Activated CD8-positive, alpha-beta memory T cell treated with anti-CD3 and anti-CD28 coated beads for 48 hours (primary cell): ENCODE measurements around the gene C2orf76.
"Not testable (repeated sequence)": the region's sequence is repeated elsewhere in the genome, so short reads cannot be mapped to it uniquely, and the experiment has no call there.

Experiments used
- DNase-seq, 3 experiments: peaks; one replicate each; pipeline ENCODE4 v3.0.0-alpha.2; 2020; ENCODE audit warnings: low read depth in 2 of 3, low spot score in 2 of 3

The C2orf76 gene

DNA sequence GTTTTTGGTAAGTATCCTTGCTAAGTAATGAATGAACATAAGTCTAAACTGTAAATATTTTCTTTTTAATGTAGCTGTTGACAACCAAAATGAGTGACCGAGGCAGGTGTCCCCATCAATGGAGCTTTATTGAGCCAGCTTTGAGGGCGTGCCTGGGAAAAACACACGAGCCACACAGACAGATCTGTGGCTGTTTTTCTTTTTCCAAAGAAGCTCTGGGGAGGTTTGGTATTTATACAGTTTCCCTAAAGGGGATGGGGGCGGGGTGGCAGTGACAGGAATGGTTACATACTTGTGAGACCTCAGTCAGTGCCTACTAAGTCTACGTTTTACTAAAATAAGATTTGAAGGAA lies 11.3 kb upstream of the C2orf76 start:
- no peak for DNase-seq

DNA sequence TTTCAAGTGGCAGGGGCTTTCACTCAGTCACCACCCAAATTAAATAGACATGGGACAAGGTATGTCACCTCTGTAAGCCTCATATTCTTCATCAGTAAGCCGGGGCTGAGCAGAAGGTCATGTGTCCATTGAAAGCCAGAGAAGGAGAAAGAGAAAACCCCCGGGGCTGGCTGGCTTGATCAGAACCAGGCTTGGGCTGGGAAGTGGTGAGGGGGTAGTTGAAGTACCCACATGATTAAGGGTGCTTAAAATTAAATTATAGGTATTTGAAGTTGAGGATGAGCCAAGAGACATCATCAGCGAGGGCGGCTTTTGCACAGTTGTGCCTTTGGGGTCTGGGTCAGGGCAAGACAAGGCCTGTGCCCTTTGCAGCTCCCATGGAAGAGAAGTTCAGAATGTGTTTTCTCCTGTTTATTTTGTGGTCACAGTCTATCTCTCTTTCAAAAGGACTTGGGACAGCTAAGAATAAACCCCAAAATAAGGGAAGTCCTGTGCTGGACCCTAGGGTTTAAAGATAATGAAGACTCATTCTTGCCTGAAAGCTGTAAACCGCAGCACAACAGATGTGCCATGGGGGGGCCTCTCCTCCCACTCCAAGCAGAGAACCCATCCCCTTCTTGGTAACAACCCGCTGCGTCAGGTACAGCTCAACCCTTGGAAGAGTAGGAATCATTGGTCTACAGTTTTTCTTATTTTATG lies 10.8 kb upstream of the C2orf76 start:
- DNase-seq: no peak

DNA sequence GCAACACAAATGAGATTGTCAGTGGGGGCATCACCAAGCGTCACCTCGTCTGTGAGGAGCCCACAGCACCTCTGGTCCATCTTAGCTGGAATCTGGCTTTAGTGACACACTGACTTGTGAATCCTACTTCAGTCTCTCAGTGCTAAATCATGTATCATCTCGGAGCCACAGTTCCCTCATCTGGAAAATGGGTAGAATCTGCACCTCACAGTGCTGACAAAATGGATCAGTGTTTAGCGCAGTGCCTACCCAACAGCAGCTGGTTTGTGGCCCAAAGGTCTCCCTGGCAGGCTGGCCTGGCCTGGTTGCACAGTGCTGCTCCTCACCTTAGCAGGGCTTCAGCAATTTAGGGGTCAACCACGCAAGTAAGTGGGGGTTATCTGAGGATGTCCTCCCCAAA lies 10.2 kb upstream of the C2orf76 start:
- no peak for DNase-seq

DNA sequence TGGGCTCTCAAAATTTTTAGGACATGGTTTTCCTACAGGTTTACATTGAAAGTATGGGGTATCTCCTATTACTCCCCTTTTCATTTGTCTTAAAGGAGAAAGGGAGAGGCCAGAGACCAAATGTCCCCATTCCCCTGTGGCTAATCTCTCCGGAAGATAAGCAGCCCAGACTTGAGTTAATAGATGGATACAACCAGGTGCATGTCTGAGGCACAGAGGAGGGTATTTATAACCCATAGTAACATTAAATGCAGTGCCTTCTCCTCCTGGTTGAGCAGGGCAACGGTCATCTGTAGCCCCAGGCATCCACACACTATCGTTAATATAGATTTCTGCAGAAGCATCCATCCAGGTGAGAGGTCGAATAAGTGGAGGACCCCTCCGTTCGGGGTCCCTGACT lies 9.8 kb upstream of the C2orf76 start:
- DNase-seq: not testable (repeated sequence)

DNA sequence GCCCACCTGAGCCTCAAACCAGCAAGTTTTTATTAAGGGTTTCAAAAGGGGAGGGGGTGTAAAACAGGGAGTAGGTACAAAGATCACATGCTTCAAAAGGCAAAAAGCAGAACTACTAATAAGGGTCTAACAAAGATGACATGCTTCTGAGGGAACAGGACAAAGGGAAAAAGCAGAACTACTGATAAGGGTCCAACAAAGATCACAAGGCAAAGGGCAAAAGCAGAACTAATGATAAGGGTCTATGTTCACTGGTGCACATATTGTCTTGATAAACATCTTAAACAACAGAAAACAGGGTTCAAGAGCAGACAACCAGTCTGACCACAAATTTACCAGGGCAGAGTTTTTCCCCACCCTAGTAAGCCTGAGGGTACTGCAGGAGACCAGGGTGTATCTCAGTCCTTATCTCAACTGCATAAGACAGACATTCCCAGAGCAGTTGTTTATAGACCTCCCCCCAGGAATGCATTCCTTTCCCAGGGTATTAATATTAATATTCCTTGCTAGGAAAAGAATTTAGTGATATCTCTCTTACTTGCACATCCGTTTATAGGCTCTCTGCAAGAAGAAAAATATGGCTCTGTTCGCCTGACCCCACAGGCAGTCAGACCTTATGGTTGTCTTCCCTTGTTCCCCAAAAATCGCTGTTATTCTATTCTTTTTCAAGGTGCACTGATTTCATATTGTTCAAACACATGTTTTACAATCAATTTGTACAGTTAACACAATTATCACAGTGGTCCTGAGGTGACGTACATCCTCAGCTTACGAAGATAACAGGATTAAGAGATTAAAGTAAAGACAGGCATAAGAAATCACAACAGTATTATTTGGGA lies 7.5 kb upstream of the C2orf76 start:
- not testable (repeated sequence) for DNase-seq

DNA sequence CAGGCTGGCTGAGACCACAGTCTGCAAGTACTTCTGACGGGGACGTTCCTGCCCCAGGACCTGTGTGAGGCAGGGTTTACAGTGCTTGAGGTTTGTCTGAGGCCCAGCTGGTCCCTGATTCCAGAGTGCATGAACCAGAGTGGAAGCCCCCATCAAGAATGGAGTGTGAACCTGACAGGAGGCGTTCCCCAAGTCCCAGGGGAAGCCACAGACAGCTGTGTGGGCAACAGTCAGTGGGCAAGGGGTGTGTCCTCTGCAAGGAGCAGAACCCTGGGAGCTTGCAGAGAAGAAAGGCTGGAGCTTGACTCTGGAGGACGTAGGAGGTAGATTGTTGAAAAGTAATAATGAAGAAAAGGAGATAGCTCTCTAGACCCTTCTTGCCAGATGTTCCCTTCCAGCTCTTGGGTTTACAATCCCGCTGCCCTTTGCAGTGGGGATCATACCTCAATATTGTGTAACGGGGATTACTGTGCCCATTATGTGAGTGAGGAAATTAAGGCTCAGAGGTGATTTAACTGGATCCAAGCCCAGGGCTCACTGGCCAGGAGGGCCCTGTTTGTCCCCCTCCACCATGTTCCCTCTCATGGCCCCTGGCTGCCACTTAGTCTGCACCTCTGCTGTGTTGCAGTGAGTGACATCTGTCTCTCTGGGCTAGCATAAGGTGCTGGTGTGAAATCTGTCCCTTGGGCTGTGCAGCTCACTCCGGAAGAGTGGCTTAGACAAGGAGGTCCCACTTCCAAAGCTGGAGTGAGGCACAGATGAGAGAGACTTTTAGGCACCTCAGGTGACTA lies 6.3 kb upstream of the C2orf76 start:
- DNase-seq: no peak

DNA sequence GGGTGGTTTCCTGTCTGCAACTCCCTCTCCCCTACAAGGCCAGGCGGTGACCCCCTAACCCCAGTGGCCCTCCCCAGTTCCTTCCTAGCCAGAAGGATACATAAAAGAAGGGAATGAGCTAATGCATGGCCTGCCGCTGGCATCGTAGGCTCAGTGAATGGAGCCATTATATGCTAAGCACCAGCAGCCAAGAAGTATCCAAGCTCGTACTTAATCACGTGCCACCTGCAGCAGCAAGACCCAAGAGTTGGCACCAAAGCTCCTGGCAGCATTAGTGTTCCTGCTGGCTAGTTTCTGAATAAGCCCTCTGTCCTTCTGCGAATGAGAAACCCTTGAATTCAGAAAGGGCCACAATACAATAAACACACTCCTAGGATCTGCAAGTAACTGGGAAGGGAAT lies 4.5 kb upstream of the C2orf76 start:
- no peak for DNase-seq

DNA sequence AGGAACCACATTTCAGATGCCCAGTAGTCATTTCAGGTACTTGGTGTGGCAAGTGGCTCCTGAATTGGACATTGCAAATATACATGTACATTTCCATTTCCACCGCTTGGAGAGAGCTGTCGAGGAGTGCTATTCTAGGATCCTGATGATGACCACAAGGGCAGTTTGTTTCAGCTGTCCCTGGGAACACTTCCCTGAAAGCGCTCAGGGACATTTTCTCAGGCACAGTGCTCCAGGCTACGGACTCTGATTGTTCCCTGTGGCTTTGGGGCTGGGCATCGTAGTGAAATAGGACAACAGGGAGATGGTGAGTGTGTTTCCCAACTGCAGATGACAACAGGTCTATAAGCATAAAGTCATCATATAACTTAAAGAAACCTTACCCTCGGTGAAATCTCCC lies 3.2 kb upstream of the C2orf76 start:
- no peak for DNase-seq

DNA sequence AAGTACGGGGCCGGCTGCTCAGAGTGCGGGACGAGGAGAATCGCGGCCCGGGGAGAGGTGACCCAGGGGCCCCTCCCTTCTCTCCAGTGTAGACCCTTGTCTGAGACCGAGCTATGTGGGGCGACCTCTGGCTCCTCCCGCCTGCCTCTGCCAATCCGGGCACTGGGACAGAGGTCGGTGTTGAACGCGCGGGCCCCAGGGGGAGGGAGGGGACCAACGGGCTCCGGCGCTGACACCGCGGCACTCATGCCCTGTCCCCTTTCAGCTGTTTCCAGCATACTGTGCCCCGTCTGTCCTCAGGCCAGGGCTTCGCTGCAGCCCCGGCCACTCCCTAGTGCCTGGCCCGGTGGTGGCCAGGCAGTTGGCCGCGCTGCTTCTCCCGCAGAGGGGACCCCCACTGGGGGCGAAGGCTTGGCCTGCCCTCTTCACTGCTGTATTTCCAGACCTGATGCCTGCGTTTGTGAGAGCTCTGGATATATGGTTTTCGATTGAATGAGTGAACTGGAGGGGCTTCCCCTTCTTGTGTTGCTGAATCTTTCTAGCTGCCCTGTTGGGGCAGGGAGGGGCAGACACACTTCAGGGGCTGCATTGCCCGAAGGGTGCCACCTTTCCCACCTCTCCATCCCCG lies 952 bp upstream of the C2orf76 start:
- peak; percentile 20 to 32 (median 26) for DNase-seq

DNA sequence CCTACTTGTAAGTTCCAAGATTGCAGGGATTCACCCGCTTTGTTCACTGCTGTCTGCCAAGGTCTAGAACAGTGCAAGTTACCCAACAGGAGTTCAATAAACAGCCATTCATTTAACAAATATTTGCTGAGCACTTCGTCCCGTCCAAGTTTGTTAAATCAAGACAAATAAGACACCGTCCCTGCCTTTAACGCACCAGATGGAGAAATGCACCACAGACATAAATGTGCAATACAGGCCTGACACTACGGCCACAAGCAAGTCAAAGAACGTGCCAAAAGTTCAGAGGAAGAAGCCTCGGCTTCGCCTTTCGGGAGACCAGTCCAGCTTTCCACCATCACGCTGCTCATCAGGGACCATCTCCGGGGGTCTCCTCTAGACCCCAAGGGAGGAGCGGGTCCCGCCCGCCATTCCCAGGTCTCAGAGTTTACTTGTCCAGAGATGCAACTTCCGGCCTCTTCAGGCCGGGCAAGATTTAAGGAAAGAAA lies 429 bp downstream of the C2orf76 start:
- no peak for DNase-seq

DNA sequence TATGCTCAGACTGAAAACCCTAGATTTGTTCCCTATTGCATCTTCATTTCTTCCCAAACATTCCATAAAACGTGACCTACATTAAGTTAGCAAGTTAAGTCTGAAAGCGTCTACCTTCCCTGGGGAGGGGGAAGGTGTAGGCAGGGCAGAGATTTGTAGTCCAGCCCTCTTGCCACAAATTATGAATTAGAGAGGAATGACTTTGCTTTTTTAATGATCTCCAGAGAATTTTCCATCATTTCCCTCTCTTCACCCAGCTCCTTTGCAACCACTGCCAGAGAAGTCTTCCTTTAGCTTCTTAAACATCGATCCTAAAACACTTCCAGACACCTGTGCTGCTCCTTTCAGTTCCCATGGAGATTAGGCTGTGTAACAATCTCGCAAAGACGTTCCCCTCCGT lies 1.2 kb downstream of the C2orf76 start:
- DNase-seq: no peak

DNA sequence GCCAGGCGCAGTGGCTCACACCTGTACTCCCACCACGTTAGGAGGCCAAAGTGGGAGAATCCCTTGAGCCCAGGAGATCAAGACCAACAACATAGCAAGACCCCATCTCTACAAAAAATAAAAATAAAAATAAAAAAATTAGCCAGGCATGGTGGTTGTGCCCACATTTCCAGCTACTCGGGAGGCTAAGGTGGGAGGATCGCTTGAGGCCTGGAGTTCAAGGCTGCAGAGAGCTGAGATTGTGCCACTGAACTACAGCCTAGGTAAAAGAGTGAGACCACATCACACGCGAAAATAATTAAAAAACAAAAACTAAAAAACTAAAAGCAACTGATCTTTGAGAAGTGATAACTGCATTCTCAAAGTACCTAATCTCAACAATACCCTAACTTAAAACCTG lies 1.8 kb downstream of the C2orf76 start:
- DNase-seq: no peak

DNA sequence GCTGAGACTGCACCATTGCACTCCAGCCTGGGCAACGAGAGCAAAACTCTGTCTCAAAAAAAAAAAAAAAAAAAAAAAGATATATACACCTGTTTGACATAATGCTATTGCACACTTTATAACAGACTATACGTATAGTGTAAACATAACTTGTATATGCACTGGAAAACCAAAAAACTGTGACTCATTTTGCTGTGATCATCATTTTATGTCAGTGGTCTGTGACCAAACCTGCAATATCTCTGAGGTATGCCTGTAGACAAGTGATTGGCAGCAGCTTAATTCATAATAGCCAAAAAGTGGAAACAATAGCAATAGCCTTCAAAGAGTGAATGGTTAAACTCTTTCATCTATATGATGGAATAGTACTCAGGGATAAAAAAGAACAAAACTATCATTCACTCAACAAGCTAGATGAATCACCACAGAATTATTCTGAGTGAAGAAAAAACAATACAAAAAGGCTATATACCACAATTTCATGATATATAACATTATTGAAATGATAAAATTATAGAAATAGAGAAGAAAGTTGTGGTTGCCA lies 6.1 kb downstream of the C2orf76 start:
- DNase-seq: no peak

DNA sequence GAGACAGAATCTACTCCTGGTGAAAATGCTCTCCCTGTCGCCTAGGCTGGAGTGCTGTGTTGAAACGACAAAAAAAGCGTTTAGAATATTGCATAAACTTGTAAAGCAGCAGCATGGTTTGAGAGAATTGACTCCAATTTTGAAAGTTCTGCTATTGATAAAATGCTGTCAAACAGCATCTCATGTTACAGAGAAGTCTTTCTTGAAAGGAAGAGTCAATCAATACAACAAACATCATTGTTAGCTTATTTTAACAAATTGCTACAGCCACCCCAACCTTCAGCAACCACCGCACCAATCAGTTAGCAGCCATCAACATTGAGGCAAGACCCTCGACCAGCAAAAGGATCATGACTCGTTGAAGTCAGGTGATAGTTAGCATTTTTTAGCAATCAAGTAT lies 6.9 kb downstream of the C2orf76 start:
- DNase-seq: no peak

DNA sequence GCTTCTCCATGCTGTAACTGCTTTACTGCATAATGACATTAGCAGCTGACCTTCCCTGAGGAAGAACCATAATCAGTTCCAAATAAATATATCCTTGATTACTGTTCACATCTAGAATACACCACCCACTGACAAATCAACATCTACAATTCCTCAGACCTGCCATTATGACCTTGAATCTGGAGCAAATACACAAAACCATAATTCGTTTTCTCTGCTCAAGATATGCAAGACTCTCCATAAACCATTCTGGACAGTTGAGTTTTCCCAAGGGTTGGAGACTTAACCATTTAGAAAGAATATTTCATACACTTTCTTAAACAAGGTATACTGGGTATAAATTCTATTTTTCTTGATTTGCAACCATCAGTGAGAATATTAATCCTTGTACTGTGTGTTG lies 11.8 kb downstream of the C2orf76 start:
- no peak for DNase-seq

DNA sequence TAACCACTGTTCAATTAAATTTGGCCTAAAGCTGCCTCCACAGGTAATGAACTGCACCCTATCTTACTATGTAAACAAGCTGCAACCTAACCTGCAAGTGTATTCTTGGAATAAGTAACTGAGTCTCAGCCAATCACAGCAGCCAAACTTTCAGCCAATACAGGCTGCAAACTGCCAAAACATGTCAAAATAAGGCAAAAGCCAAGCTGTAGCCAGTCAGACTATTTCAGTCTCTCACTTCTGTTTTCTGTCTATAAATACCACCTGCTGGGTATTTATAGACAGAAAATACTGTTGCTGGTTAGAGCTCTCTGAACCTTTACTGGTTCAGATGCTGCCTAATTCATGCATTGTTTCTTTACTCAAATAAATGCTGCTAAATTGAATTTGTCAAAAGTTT lies 14.3 kb downstream of the C2orf76 start:
- no peak for DNase-seq

DNA sequence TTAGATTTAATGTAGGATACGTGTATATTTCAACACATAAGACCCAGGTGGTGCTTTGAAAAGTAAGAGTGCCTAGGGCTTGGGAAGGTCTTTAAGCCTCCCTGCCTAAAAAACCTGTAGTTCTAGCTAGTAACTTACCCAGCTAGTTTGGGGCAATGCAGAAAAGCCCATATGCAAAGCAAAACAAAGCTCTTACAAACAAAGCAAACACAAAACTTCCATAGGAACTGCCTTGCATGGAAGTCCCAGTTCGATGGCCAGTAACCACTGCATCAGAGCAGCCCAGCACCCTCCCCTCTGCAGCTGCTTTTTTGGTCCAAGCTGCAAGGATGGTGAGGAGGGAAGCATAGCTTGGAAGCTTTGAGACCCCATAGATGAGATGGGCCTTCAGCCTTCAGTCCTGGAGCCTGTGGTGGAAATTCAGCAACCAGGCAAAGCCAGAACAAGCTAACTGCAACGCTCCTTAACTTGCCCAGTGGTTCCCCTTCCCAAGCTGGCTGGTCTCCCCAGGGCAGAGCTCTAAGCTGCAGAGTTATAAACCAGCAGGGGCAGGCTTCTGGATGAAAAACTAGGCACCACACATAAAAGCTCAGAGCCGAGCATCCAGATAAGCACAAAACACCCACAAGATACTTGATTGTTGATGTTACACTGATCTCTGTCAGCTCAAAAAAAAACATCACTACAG lies 16.2 kb downstream of the C2orf76 start:
- no peak for DNase-seq

DNA sequence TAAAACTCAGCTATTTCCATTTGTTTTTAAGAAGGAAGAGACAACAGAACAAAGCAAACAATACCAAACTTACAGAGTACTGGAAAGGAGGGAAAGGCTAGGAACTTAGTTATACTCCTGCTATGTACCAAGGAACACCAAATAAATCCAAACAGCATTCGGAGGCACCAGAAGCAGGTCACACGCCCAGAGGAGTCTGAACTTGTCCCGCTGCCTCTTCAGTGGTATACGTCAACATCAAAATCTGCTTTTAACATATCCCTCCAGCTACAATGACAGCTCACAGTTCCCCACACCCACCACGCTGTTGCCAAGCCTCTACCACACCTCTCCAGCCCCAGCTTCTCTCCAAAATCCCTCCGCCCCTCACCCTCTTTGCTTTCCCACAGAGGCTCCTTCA lies 17.3 kb downstream of the C2orf76 start:
- DNase-seq: no peak

DNA sequence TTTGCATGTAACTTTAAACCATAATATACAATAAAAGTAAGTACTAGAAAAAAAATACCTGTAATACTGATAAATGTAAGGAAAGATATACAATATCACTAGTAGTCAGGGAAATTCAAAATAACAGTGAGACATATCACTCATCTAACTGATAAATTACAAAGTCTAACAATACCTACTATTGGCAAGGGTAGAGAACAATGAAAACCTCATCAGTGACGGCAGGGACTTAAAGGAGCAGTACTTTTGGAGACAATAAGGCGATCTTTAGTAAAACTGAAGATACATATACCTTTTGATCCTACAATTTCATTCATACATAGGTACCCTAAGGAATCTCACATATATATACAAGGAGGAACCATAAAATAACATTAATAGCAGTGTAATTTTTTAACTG lies 24.9 kb downstream of the C2orf76 start:
- DNase-seq: no peak

DNA sequence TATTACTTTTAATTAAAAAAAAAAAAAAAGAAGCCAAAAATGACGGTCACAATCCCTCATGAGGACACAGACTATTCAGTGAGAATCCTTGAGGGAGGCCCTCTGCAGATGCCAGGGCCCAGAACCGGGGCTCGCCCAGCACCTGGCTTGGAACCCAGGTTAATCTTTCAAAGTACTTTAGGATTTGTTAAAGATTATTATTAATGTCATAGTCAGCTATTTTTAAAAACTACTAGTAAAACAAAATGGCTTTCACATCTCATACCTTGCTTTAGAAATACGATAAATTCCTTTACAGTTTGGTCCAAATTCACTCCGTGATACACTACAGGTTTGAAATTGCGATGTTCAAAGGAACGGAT lies 27.1 kb downstream of the C2orf76 start:
- no peak for DNase-seq
